T-helper 22 cell (primary cell): ENCODE results near the gene M1AP.
"Not testable (repeated sequence)": the region's sequence is repeated elsewhere in the genome, so short reads cannot be mapped to it uniquely, and the experiment has no call there.

Experiments used
- DNase-seq: peaks from one replicate; pipeline ENCODE4 v3.0.0-alpha.2; 2020; ENCODE audit warnings: low read depth

Gene M1AP

DNA sequence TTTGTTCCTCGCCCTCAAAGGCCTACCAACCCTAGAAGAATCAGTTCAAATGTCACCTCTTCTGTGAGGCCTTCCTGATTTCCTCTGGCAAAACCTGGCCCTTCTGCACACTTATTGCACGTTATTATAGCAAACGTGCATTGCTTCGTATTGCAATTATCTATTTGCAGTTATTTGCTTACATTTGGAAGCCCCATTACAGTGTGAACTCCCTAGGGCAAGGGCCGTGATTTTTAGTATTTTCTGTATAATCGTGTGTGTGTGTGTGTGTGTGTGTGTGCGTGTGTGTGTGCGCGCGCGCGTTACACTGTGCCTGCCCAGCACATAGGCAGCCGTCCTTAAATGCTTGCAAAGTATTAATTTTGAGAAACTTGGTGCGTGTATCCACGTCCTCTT is 5.5 kb upstream of the M1AP start:
- no peak for DNase-seq

DNA sequence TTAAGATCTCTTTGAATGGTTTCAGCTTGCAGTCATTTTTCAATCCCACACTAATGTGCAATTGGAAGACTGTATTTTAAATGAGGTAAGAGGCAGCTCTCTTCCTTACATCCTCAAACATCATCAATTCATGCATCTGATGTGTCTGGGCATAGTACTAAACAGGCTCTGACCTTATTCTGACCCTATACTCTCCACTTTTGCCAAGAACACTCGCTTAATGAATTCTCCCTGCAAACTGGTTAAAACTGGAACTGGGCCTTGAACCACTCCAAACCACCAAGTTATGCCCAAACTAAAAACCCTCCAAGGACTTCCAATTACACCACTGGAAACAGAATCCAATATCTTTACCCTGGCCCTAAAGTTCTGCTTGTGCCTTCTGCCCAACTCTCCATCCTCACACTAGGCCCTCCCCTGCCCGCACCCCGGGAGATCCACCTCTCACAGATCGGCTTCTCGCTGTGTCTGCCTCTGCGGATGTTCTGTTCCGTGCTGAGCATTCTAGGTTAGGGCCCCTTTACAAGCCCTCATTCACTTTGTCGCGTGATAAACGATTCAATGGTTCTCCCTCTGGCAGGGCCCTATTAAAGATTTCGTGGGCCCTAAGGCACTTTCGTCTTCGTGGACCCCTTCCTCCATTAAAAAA is 1.2 kb downstream of the M1AP start:
- DNase-seq = no peak

DNA sequence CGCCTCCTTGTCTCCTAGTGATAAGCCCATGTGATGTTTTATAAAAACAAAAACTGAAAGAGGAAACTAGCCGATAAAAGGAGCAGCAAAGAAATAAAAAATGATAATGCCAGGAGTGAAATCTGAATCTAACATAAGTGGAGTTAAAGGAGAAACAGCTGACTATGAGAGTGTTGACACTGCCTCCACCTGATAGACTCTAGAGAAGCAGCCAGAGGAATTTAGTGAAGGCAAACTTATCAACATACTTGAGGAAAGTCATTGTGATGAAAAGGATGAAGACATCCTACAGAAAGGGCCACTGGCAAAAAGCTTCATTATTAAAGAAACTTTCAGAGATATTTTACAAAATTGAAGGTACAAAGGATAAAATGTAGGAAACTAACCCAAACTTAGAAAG is 1.9 kb downstream of the M1AP start:
- no peak for DNase-seq

DNA sequence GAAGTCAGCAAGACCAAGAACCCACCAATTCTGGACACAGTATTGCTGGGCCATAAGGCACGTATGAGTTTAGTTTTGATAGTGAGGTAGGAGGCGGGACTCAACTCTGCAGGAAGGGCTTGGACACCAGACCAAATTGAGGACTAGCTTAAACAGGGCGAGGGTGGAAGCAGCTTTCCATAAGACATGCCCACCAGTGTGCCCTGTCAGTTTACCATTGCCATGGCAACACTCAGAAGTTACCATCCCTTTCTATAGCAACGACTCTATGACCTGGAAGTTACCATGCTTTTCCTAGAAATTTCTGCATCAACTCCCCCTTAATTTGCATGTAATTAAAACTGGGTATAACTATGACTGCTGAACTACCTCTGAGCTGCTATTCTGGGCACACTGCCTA is 2.8 kb downstream of the M1AP start:
- DNase-seq = no peak

DNA sequence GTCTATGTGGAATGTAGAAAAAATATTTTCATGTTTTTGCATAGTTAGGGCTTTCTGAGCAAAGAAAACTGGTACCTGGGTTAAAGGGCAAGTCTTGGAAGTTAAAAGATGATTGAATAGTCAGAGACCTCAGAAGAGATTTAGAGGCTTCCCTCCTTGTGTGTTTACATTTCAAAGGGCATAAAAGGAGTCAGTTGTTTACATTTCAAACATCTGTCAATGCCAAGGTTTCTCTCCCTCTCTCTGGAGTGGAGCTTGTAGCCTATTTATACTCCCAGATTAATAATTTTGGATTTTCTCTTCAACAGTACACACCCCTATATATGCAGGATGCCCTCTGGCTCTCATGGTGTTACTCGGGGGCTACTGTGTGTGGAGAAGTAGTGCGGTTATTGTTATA is 8.6 kb downstream of the M1AP start:
- no peak for DNase-seq

DNA sequence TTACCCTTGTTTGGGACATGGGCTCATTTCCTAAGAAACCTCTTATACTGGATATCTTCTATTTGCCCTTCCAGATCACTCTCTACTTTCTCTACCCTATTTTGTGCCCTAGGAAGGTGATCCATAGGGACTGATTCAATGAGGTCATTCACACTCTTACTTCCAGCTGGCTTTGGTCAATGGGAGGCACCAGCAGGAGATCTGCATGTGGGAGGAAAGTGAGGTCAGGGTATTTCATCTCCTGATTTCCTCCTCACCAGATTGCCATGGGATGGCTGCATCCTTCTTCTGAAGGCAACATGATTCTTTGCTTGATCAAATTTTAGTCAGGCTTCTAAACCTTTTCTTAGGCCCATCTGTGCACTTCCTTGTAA is 15.2 kb downstream of the M1AP start:
- no peak for DNase-seq

DNA sequence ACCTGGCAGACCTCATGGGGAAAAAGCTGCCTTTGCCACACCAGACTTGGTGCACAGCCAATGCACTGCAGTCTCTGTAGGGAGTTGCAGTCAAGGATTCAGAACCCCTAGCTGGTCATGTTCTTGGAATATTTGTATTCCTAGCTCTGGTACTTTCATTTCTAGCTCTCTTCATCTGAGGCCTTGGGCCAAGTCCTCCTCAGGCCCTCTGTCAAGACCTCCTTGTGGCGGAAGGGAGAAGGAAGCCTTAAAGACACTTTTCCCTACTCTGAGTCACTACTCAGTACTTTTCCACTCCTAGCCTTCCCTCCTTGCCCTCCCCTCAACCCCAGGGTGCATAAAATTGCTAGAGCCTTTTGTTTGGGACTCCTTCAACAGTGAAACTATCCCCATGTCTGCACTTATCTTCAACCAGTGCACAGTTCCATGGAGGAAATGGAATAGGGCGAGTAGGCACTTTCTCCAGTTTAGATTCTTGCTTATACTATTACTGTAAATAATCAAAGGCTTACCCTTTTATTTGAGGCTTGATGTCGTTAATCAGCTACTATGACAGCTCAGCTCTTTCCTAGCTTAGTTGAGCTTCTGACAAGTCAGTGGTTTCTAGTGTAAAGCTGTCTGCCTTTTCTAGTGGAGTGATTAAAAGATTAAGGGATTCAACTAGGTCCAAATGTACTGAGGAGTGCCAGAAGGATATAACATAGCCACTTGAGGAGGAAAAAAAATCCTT is 15.8 kb downstream of the M1AP start:
- no peak for DNase-seq

DNA sequence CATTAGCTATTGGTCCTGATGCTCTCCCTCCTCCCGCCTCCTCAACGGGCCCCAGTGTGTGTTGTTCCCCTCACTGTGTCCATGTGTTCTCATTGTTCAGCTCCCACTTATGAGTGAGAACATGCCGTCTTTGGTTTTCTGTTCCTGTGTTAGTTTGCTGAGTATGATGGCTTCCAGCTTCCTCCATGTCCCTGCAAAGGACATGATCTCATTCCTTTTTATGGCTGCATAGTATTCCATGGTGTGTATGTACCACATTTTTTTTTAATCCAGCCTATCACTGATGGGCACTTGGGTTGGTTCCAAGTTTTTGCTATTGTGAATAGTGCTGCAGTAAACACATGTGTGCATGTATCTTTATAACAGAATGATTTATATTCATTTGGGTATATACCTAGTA is 17.7 kb downstream of the M1AP start:
- not testable (repeated sequence) for DNase-seq

DNA sequence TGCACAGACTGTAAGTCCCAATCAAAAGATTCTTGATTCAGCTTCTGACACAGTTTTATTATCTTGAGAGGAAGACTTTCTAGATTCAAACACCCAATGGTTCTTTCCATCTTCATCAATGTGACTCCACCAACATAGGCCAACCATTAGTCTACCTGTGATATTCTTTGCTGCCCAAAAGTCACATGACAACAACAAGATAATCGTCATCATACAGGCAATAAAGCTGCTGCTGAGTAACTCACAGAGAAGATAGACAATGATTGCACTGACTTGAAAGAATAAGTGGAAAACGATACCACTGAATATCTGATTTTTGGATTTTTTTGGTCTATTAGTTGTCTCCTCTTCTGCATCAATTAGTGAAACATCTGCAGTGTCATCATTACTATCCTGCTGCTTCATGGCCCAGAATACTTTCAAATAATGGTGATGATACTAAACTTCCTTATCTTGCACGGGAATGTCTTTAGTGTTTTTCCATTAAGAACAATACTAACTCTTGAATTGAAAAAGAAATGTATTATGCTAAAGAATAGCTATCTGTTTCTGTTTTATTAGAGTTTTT is 19.5 kb downstream of the M1AP start:
- no peak for DNase-seq

DNA sequence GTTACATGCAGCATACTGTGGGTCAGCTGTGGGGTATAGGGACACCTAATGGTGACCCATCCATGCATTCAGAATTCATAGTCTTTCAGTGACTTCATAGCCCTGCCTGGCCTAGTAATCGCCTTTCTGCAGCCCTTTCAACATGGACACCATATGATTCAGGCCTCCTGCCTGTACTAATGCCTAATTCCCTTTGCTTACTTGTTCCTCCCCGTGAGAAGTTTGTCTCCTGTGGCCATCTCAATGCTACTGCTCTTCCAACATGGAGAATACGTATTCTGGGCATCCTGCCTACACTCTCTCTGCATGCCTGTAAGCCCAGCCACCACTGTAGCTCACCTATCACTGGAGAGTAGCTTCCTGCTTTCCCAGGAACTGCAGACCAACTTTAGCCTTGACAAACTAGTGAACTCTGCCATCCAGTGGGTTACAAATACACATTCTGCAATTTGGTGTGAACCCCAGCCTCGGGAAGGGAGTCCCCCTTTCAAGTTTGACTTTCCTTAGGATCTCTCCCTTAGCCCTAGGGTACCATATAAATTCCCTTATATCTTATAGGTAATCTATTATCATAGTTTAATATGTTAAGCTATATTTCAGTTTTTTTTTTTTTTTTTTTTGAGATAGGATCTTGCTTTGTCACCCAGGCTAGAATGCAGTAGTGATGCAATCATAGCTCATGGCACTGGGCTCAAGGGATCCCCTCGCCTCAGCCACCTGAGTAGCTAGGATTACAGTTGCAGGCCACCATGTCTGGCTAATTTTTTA is 22.3 kb downstream of the M1AP start:
- DNase-seq = no peak

DNA sequence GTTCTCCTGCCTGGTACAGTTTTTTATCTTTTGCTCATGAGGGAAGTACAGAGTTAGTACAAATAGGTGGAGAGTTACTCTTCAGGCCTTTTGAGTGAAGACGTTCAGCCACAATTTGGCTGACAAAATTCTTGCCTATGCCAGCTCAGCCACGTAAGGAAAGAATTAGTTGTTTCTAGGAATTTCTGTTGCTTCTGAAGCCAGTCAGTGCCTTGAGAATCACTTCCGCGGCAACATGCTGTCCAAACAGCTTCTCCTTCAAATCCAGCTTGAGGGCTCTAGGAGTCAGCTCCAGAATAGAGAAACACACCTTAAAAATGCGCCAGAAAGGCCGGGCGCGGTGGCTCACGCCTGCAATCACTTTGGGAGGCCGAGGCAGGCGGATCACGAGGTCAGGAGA is 27.5 kb downstream of the M1AP start:
- DNase-seq = no peak

DNA sequence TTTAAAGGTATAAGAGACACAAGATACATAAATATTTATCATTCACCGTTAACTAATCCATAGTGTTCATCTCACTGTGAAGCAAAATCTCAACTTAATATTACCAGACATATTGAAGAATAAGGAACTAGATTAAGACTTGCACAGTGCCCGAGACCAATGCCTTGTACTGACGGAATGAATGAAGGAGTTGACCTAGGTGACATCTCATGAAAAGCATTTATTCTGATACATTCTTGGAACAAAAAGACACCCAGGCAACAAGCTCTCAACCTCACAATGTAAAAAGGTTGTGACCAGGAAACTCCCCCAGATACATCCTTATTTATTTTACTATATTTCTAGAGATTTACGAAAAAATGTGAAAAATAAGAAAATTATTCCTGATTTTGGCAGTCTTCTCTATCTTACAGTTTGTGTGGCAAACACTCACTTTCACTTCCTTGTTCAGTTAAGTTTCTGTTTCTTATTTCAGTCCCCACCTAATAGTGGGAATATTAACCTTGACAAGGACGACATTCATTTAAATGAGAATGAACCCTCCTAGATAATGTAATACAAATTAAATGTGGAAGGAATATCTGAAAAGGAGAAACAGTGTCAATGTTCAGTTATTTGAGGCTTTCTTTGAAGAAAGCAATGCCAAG is 28.4 kb downstream of the M1AP start:
- no peak for DNase-seq

DNA sequence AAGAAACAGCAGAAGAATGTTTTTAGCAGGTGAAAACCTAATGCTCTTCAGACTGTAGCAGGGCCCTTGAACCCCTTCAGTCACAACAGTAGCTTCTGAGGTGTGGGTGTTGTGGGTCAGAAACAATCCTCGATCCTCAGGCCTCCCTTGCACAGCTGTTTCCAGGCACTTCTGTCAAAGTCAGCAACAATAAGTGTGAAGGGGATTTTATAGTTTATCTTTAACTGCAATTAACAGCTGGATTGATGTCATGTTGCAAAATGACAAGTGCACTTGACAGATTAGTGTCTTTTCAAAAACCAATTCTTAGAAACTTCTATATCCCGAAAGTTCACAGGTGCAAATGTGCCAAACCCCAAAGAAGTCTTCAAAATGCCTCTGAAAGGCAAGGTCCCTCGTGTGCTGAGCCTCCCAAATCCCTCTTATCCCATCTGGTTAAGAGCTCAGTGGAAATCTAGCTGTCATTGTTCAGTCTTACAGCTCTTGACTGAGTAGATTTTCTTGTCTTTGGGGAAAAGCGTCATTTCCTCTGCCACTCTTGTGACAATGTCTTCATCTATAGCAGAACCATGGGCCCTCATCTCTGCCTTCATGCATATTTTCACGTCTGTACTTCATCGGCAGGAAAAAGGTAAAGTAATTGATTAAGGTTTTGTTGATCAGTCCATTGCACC is 29.6 kb downstream of the M1AP start:
- no peak for DNase-seq

DNA sequence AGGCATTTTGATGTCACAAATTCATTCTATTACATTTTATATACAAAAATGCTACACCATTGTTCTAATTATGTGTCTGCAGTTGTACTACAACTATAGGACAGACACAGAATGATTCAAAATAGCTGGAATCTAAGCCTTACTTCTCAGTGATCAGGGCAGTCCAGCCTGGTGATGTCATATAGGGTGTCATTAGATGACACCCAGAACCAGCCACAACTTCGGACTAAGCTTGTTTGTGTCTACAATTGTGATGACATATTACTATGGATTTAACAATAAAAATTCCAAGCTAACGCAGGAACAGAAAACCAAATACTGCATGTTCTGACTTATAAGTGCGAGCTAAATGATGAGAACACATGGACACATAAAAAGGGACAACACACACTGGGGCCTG is 31.0 kb downstream of the M1AP start:
- DNase-seq = no peak

DNA sequence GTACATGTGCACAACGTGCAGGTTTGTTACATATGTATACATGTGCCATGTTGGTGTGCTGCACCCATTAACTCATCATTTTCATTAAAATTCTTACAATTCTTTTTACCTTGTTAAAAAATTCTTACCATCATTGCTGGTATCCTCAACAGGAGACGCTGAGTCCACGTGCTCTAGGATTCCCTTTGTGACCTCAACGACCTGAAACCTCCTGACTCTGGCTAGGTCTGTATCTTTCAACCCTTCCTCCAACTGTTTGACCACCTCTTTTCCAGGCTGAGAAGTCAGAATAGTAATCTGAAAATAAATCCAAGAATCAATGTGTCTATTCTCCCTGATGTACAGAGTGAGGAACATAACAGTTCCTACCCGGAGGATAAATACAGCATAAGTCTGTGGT is 41.2 kb downstream of the M1AP start:
- no peak for DNase-seq

DNA sequence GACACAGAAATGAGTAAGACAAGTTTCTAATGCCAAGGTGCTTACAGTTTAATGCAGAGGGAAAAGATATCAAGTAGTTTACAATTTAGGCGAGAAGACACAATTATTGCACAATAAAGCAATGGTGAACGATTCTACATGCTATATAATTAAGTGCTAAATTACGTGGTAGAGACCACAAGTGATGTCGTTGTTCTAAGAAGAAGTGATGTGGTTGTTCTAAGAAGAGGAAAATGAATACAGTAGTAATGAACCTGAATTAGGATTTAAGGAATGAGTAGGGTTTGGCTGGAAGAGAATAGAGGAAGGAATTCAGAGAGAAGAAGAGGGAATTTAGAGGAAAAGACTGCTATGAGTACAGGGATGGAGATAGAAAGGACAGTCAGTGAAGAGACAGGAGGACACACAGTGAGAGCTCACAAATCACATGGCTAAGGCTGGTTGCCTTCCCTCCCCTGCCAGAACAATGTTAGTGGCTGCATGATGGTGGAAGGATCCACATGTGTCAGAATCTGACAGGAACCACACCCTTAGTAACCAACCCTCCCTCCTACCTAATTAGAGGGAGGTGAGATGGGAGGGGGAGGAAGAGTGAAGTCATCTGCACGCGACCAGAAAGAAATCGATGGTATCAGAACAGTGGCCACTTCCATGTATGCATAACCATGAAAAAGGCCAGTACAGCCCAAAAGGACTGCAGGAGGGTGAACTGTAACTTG is 44.7 kb downstream of the M1AP start:
- DNase-seq = no peak

DNA sequence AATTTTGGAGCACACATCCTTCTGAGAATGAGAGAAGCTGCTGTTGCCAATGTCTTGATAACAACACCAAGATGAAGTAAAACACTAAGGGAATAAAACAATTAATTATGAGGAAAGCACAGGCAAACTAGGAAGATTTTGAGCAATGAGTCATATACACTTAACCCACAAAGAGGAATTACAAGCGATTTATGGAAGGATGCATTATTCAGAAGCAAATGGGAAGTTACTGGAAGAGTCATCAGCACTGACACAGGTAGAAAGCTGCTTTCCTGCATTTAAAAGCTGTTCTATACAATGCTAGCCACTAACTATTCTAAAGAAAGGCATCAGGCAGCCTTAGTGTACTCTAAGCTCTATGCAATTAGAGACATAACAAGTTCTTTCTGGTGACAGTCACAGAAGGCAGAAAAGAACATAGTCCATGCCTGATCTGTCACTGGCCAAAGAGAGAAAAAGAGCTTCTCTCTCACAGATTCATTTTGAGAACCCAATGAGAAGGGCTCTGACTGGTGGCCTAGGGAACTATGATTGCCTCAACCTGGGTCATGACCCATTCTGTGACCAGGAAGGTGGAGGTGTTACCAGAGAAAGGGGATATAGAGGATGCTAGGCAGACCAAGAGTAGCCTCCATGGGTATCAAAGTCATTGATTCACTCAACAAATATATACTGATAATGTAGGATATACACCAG is 45.4 kb downstream of the M1AP start:
- DNase-seq = no peak

DNA sequence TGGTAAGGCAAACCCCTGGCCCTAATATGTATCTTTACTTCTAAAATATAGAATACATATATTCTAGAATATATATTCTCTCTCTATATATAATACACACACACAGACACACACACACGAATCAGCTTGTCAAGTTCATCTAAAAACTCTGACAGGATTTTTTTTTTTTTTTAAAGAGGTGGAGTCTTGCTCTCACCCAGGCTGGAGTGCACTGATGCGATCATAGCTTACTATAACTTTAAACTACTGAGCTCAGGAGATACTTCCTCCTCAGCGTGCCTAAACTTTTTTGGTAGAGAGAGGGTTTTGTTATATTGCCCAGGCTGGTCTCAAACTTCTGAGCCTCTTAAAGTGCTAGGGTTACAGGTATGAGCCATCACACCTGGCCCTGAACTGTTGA is 48.5 kb downstream of the M1AP start:
- no peak for DNase-seq

DNA sequence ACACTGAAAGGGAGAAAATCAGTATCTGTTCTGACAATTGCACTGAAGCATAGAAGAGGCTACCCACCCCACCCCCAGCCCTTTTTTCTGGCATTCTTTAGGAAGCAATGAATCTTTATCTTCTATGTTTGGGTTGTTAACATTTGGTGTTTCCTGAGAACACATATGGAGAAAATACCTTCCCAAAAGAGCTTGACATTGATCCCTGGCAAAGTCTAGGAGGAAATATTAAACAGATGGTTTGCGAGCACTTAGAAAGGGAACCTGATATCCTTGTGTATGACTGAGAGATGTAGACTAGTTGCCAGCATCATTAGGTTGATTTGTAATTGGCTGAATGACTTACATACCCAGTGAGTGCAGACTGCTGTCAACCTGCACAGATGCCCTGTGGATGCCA is 50.7 kb downstream of the M1AP start:
- DNase-seq = no peak

DNA sequence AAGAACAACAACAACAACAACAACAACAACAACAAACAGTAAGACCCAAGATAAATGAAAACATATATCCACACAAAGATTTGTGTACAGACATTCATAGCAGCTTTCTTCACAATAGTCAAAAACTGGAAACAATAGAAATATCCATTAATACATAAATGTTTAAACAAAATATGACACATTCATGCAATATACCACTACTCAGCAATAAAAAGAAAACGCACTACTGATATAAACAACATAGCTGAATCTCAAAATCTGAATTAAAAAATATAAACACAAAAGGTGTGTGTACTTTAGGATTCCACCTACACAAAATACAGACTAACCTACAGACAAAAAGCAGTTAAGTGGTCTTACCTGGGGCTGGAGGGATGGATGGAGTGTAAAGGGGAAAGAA is 51.5 kb downstream of the M1AP start:
- DNase-seq = no peak
